NCI-H1105 (cell line): ENCODE data around the gene TPP1.

ENCODE experiments used
- DNase-seq: peaks from one replicate; lab custom pipeline; 2025; lab: John Stamatoyannopoulos, UW

Gene TPP1

GRCh38 chr11:6587360-6587953 lies 31.8 kb downstream of the TPP1 start:
- DNase-seq, result no peak

- DNase-seq, result no peak
Observed at GRCh38 chr11:6586434-6587359, 32.5 kb downstream of the TPP1 start.

GRCh38 chr11:6584528-6584927 lies 34.7 kb downstream of the TPP1 start:
- no peak for DNase-seq

GRCh38 chr11:6583584-6583983 lies 35.6 kb downstream of the TPP1 start:
- no peak for DNase-seq

GRCh38 chr11:6579681-6580080 lies 39.5 kb downstream of the TPP1 start:
- no peak for DNase-seq

- DNase-seq, result no peak
Observed at GRCh38 chr11:6578134-6578533, 41.1 kb downstream of the TPP1 start.

- peak; percentile 78 for DNase-seq
Observed at GRCh38 chr11:6576471-6577373, 42.5 kb downstream of the TPP1 start.

GRCh38 chr11:6574816-6575715 lies 44.2 kb downstream of the TPP1 start:
- DNase-seq, result no peak

GRCh38 chr11:6572215-6572614 lies 47.0 kb downstream of the TPP1 start:
- no peak for DNase-seq

- DNase-seq, result no peak
Observed at GRCh38 chr11:6571434-6572008, 47.7 kb downstream of the TPP1 start.

- DNase-seq, result no peak
Observed at GRCh38 chr11:6570691-6571427, 48.4 kb downstream of the TPP1 start.

GRCh38 chr11:6569706-6570105 lies 49.5 kb downstream of the TPP1 start:
- no peak for DNase-seq

GRCh38 chr11:6568191-6568918 lies 50.9 kb downstream of the TPP1 start:
- peak; percentile 88 for DNase-seq

GRCh38 chr11:6567371-6567745 lies 51.9 kb downstream of the TPP1 start:
- no peak for DNase-seq

GRCh38 chr11:6566704-6567370 lies 52.4 kb downstream of the TPP1 start:
- DNase-seq, result no peak

- no peak for DNase-seq
Observed at GRCh38 chr11:6565988-6566703, 53.1 kb downstream of the TPP1 start.

- DNase-seq, result no peak
Observed at GRCh38 chr11:6565325-6565724, 53.9 kb downstream of the TPP1 start.

GRCh38 chr11:6563667-6564066 lies 55.6 kb downstream of the TPP1 start:
- DNase-seq, result no peak
